Dermis microvascular lymphatic vessel endothelial cell (primary cell): ENCODE data around the gene RGS2. TPM values are rescaled to one million over a fixed set of nuclear protein-coding genes. Genes with fewer than 3 reads are reported as not detected.

Experiments used
- DNase-seq, 2 donors: peaks; one replicate each; pipeline versions ENCODE4 v3.0.0 to v3.0.0-alpha.2; 2010; ENCODE audit warnings: low read depth in 2 of 2
- total RNA-seq: library from RNA; depleted of rRNA; stranded (reverse); fragments of >200 nt; gene quantifications from 2 replicates; pipeline ENCODE4 v1.2.1, GENCODE V29; 2014

The RGS2 gene
- total RNA-seq, 1 donor from 2014 or later = 2.3 TPM

DNA sequence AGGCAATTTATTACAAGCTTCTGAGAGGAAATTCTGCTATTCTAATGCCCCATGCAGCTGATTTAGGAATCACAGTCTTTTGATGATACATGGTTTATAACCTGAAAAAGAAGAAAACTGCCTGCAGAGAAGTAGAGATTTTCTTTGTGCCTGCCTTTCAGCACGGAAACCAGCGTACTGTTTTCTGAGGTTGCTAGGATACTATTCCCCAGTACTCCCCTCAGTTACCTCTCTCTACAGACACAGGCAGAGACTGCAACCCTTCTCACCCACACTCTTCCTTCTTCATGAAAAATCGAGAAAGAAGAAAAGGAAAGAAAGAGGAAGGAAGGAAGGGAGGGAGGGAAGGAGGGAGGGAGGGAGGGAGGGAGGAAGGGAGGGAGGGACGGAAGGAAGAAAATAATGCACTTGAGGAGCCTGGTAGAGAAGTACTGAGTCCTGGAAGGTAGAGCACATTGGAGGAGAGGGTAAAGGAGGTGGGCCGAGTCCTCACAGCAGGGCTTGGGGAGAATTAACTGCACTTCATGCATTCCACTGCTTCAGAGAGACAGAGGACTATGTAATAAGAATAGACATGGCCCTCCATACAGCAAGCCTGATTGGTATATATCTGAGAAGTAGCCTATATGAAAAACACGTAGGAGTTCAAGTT lies 21.9 kb downstream of the RGS2 start:
- DNase-seq = no peak

DNA sequence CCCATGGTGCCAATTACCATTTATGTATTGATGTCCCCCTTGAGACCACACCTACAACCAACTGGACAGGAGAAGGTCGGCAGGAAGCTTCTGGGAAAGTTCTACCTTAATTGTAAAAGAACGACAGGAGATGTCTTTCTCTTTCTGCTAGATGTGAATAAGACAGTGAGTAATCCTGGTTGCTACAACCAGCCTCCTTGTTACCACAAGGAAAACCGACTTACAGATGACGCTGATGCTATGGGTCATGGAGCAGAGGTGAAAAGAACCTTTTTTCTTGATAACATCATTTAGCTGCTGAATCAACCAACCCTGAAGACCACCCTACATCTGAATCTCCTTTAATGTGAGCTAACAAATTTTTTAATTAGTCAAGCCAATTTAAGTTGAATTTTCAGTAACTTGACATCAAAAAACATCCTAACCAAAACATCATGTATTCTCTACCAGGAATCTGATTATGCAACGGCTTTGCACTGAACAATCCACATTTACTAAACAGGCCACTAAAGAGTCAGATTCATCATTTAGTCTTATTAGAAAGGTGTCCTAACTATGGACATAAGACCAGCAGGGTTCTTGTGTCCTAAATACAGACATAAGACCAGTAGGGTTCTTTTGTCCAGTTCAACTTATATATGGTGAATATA lies 23.0 kb downstream of the RGS2 start:
- no peak for DNase-seq

DNA sequence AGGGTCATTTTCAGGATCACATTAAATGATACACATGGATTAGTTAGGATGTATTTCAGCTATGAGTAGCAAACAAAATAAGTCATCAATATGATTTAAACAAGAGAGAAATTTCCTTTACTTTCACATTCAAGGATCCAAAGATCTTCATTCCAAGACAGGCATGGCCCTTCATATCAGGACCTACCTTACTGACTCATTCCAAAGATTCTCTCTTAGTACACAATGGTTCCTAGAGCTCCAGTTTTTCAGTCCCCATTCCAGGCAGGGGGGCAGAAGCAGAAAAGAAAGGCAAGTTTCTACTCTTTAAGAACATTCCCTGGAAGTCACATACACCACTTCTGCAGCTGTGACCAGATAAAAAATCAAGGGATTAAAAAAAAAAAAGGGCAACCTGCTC lies 23.7 kb downstream of the RGS2 start:
- no peak for DNase-seq

DNA sequence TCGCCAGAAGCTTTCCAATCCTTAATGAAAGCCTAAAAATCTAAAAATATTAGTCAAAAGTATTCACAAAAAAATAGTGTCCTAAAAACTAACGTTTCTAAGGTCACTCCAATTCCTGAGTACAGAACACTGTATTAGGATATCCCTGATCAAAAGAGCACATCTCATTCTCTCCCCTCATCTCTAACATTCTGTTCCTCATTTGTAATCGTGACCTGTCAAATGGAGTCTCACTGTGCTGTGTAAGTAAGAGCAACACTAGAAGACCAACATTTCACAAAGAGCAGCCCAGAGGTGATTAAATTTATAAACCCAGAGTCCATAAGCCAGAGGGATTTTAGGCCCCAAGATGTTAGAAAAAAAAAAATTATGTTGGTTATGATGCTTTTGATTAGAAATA lies 26.3 kb downstream of the RGS2 start:
- DNase-seq = no peak

DNA sequence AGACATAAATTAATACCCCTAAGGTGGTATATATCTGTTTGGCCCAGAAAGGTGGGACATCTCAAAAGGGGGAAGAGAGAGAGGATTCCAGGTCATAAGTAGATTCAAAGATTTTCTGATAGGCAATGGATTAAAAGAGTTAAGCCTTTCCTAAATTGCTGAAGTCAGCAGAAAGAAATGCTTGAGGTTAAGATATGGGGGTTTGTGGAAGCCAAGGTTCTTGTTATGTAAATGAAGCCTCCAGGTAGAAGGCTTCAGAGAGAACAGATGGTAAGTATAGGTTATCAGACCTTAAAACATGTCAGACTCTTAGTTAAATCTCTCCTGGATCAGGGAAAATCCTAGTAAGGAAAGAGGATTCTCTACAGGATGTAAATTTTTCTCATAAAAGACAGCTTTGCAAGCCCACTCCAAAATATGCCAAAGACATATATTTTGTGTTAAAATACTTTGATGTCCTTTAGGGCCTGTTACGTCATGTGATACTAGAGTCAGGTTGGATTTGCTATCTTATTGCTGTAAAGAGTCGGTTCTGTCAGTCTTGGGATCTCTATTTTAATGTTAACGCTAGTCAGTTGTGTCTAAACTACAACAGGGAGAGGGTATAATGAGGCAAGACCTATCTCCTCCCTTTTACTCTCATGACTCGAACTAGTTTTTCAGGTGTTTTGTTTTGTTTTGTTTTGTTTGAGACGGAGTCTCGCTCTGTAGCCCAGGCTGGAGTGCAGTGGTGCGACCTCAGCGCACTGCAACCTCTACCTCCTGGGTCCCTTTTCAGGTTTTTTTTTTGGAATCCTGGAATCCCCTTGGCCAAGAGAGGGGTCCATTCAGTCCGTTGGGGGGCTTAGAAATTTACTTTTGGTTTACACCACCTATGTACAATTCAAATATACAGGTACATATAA lies 30.6 kb downstream of the RGS2 start:
- DNase-seq = no peak

DNA sequence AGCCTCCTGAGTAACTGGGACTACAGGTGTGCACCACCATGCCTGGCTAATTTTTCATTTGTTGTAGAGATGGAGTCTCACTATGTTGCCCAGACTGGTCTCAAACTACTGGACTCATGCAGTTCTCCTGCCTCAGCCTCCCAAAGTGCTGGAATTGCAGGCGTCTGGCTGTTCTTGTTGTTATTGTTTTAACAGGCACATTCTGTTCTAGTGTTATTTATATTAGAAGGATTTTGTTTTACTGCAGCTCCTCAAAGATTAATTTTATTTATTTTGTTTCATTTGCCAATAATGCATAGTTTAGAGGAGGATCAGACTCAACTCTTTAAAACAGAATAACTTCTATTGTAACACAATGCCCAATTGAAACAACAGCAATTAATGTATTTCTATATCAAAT lies 35.5 kb downstream of the RGS2 start:
- no peak for DNase-seq

DNA sequence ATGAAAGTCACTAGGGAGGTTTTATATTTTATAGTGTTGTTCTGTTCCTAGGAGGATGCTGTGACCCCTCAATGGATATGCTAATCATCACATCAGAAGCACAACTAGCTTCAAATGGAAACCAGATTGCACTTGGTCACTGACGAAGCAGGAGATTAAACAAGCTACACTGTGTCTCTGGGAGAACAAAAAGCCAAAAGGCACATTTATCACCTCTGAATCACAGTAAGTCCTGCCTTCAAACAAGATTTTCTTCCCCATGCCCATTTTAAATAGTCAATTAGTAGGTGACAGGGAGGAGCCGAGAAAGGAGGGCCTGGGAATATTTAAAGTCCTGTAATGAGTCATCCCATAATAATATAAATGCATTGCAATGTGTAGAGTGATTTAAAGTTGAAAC lies 38.1 kb downstream of the RGS2 start:
- DNase-seq = no peak

DNA sequence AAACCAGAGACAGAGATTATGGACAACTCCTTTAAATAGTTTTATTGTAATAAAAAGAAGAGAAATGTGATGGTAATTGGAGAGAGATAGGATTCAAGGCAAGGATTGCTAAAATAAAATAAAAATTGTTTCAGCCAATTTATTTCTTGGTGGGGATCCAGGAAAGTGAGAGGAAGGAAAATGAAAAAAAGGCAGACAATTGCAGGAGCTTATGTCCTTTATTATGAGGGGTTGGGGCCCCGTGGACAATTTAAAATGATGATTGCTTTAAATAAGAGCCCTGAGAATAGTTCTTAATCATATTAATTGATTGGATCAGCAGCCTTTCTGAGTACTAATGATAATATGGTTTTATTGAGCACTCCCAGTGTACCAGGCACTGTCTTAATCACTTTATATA lies 40.2 kb downstream of the RGS2 start:
- DNase-seq = no peak

DNA sequence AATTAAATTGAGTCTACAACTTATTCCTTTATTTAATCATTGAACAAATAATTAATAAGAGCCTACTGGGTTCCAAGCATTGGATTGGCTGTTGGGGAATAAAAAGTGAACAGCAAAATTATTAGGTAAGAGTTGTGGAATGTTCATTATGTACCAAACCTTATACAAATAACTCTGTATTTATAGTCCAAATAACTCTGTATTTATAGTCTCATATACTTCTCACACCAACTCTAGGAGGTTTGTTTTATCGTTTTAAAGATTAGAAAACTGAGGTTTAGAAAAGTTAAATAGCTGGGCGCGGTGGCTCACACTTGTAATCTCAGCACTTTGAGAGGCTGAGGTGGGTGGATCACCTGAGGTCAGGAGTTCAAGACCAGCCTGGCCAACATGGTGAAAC lies 40.6 kb downstream of the RGS2 start:
- no peak for DNase-seq

DNA sequence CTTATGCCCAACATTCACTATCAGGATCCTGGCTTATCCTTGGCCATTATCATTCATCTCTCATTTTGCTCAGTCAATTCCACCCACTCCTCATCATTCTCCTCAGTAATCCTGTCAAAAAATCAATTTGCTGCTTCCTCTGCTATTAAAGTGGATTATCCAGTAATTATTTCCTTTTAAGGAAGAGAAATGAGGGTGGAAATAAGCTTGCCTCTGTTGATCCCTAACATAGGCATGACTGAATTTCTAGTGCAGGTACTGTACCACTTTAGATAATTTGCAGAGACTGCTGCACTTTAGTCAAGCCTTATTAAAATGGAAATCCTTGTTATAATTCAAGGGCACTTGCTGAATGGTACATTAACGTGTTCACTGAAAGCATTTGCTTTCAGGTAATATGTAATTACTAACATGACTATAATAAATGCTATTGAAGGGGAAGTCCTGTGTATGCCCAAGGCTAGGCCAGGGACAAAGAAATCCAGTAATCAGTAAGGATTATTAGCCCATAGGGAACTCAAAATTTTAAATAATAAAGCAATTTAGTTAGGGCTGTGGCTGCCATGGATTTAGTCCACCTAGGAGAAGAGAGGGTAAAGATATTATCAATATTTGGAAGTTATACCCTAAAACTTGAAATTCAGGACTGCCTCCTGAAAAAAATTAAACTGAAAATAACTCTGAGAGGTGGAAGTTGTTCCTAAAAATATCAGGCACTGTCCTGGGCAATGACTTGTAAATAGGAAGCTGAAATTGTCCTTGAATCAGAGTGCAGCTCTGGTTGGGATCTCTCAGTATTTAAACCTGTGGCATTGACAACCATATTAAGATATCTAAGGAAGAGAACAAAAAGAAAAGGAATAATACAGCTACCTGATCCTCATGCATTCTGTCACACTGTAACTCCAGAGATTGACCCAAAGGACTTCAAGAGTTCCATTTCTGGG lies 43.4 kb downstream of the RGS2 start:
- no peak for DNase-seq

DNA sequence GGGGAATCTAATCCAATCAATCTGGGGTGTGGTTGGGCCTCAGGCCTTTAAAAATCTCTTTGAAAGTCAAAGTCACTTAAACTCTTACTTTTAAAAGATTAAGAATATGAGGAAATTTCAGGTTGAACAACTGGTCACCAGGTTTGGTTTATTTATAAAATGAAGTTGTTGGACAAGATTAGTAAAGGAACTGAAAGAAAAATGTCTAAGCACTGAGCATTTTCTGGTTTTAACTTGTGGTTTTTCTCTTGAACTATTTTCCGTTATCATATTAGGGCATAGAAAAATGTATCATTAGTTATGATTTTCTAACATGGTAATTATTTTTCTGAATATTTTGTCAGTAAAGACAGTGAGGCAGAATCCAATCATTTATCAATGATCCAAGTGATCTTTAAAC lies 49.6 kb downstream of the RGS2 start:
- DNase-seq = no peak

DNA sequence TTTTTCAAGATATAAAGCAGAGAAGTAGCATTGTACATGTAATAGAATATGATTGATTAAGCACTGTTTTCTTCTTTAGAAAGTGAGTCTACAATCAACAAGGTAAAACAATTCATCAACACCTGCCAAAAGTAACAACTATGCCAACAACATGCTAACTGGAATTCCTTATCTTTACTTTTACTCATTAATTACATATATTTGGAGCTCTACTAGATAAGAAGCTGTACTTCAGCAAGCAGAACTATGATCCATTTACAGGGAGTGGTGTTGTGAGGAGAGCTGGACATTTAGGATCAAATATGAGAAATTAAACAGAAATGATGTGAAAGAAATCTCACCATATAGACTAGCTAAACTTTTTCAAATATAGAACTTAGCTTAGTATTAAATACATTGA lies 51.0 kb downstream of the RGS2 start:
- no peak for DNase-seq

DNA sequence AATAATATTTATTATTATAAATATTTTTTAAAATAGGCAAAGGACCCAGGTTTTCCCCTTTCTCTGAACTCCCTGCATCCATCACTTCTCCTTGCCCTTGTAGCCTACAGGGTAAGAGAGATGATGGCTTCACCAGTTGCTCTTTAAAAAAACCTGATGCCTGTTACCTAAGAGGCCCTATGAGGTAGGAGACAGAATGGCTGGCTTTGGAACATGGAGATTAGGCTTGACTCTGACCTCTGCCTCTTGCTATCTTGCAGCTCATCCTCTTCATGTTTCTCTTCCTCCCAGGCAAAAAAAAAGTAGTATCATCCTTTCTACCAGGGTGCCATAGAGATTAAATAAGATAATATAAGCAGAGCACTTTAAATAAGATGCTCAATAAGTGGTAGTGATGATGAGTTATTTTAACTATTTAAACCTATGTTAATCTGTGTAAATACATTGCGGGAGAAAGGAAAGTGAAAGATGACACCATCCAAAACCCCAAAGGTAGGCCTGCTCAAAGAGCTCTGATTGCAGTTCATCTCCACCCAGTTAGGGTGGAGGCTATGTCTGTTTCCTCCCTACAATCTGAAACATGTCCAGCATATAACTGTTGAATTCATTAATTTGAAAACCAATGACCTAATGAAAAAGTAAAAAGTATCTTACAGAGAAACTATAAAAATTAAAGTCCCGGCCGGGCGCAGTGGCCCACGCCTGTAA lies 51.8 kb downstream of the RGS2 start:
- DNase-seq = no peak

DNA sequence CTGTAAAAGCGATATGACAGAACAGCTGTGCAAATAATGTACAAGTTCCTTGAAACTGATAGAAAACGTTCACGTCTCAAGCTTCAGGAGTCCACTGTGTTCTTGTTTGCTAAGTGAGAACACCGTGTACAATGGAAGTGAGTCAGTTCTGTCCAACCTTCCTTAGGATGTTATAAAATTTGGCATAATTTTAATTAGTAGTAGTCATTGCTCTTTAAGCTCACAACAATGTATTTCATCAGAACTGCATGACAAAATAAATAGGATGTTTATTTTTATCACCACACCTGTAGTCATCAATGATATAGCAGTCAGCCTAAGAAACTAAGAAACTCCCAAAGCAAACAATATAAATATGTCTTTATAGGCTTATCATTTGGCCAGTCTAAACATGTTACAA lies 53.0 kb downstream of the RGS2 start:
- no peak for DNase-seq

Other genes starting within 250 kb of the RGS2 start
- not detected in 2 replicates for gene RGS1, start 233.3 kb upstream of the RGS2 start, total RNA-seq
- not detected in 2 replicates for gene RGS13, start 172.9 kb upstream of the RGS2 start, total RNA-seq